OCI-LY7 (cell line): ENCODE measurements around the gene MOBP. TPM values are rescaled to one million over a fixed set of nuclear protein-coding genes. Genes with fewer than 3 reads are reported as not detected.

ENCODE experiments used
- BruUV-seq: library from RNA; stranded (reverse); fragments of 400-500 nt; replicated peaks from 2 replicates; lab custom pipeline; 2021; lab: Mats Ljungman, UMichigan
- CTCF ChIA-PET: fragments of 300-600 bp; sonication (Branson Sonifier 250); formaldehyde crosslinking; loops from one replicate; lab custom pipeline; 2022; ENCODE audit warnings: antibody characterized with exemption; ENCODE audit not compliant: unreplicated experiment; lab: Charles Lee
- POLR2A ChIA-PET: fragments of 300-600 bp; sonication (Branson Sonifier 250); formaldehyde crosslinking; loops from one replicate; lab custom pipeline; 2022; ENCODE audit warnings: antibody characterized with exemption; lab: Charles Lee
- DNase-seq: peaks from one replicate; pipeline ENCODE4 v3.0.0-alpha.2; 2015; ENCODE audit warnings: low spot score
- H2AFZ ChIP-seq: fragments of 200-600 bp; sonication (generic), shearing (Covaris generic); 2 replicates; pipeline ENCODE4 v1.6.1; 2014; ENCODE audit warnings: mild to moderate bottlenecking, antibody characterized with exemption, low read length, moderate library complexity
- H3K27ac ChIP-seq: fragments of 200-600 bp; sonication (generic); 2 replicates; pipeline ENCODE4 v1.5.1; 2014; ENCODE audit warnings: mixed run types, low read depth, mild to moderate bottlenecking, moderate library complexity, low read length, inconsistent platforms; ENCODE audit not compliant: poor library complexity, severe bottlenecking
- H3K36me3 ChIP-seq: fragments of 200-600 bp; sonication (generic); 2 replicates; pipeline ENCODE4 v1.6.1; 2014; ENCODE audit warnings: mild to moderate bottlenecking, antibody characterized with exemption, low read length, moderate library complexity, mixed read lengths; ENCODE audit not compliant: insufficient read depth
- H3K4me1 ChIP-seq: fragments of 200-600 bp; sonication (generic); 2 replicates; pipeline ENCODE4 v1.5.1; 2014; ENCODE audit warnings: mild to moderate bottlenecking, low read length; ENCODE audit not compliant: insufficient read depth, poor library complexity, severe bottlenecking
- H3K4me2 ChIP-seq: fragments of 200-600 bp; sonication (generic); 2 replicates; pipeline ENCODE4 v1.6.1; 2014; ENCODE audit warnings: mild to moderate bottlenecking, low read length
- H3K4me3 ChIP-seq: fragments of 200-600 bp; sonication (generic); 2 replicates; pipeline ENCODE4 v1.5.1; 2014; ENCODE audit warnings: mild to moderate bottlenecking, low read depth, low read length; ENCODE audit not compliant: poor library complexity, severe bottlenecking
- H3K79me2 ChIP-seq: fragments of 200-600 bp; sonication (generic); 2 replicates; pipeline ENCODE4 v1.6.1; 2016; ENCODE audit warnings: low read depth, mild to moderate bottlenecking, low read length, moderate library complexity, mixed read lengths; ENCODE audit not compliant: insufficient read depth
- H3K9me2 ChIP-seq: fragments of 200-600 bp; sonication (generic); 2 replicates; pipeline ENCODE4 v1.6.1; 2016; ENCODE audit warnings: mild to moderate bottlenecking, low read length, mixed read lengths; ENCODE audit not compliant: insufficient read depth
- H3K9me3 ChIP-seq: fragments of 200-600 bp; sonication (generic); 2 replicates; pipeline ENCODE4 v1.6.1; 2014; ENCODE audit warnings: mild to moderate bottlenecking, mixed run types, low read length, mixed read lengths
- H4K20me1 ChIP-seq: fragments of 200-600 bp; sonication (generic); 2 replicates; pipeline ENCODE4 v1.6.1; 2014; ENCODE audit warnings: mild to moderate bottlenecking, antibody characterized with exemption, low read length, moderate library complexity, mixed read lengths; ENCODE audit not compliant: insufficient read depth
- EZH2phosphoT487 ChIP-seq: fragments of 200-600 bp; sonication (generic); IDR thresholded peaks from 2 replicates; pipeline ENCODE4 v1.6.1; 2018; ENCODE audit warnings: low read depth, borderline replicate concordance, mild to moderate bottlenecking, mixed run types, antibody characterized with exemption, low read length, moderate library complexity, mixed read lengths
- intact Hi-C: fragments of 100-400 bp; cut with micrococcal nuclease; formaldehyde crosslinking; loops from one replicate; pipeline ENCODE4 v1.10.0; 2022; ENCODE audit not compliant: unreplicated experiment
- total RNA-seq, 2 experiments: library from RNA; depleted of rRNA in 1 of 2; stranded (reverse); fragments of >200 nt in 1 of 2; shearing (Covaris generic) in 1 of 2; gene quantifications; 2 replicates each; pipeline ENCODE4 v1.2.3, GENCODE V29; 2014 to 2022
- TF ChIP-seq, protein P1 (sequence below): fragments of 200-600 bp; sonication (generic); conservative IDR thresholded peaks from 2 replicates; pipeline ENCODE4 v1.5.1; 2014; ENCODE audit warnings: mild to moderate bottlenecking, antibody characterized with exemption, low read length, moderate library complexity, mixed read lengths

MOBP gene
- total RNA-seq, 2 experiments from 2014 or later: not detected

DNA sequence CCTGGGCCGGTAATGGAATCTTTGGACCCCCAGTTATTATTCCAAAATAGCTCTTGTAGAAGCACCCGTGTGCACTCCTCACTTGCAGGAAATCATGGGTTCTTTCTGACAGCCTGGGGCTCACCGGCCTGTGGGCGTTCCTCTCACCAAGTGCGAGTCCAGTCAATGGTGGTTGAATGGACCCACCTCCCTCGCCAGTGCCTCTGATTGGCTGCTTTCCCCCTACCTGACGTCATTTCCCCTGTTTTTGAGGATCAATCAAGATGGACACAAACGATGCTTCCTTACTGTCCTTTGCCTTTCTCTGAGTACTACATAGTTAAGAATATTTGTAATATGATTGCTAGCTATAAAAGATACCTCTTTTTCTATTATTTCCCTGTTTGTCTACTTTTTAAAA lies 18.1 kb downstream of the MOBP start:
- no peak for DNase-seq
- H3K79me2 ChIP-seq: no peaks in the 10 kb centered on the region
- no peak overlapping the region for H2AFZ ChIP-seq
- no peaks in the 10 kb centered on the region for H4K20me1 ChIP-seq
- no peaks in the 10 kb centered on the region for H3K4me1 ChIP-seq
- no TSS peak for BruUV-seq
- no peak overlapping the region for H3K4me3 ChIP-seq
- ChIA-PET CTCF (no interaction called here), POLR2A (interaction anchor here (1.0 kb wide), 2 partner anchors 8 to 24 kb away, joined by 3 to 4 read pairs; no protein-coding TSS in a partner anchor)
- H3K4me2 ChIP-seq: no peak overlapping the region
- H3K9me2 ChIP-seq: no peaks in the 10 kb centered on the region
- H3K36me3 ChIP-seq: no peaks in the 10 kb centered on the region
- H3K27ac ChIP-seq: no peak overlapping the region
- intact Hi-C loops: no loop called here
- no peak for TF ChIP-seq EZH2phosphoT487
- TF ChIP-seq, protein P1, sequence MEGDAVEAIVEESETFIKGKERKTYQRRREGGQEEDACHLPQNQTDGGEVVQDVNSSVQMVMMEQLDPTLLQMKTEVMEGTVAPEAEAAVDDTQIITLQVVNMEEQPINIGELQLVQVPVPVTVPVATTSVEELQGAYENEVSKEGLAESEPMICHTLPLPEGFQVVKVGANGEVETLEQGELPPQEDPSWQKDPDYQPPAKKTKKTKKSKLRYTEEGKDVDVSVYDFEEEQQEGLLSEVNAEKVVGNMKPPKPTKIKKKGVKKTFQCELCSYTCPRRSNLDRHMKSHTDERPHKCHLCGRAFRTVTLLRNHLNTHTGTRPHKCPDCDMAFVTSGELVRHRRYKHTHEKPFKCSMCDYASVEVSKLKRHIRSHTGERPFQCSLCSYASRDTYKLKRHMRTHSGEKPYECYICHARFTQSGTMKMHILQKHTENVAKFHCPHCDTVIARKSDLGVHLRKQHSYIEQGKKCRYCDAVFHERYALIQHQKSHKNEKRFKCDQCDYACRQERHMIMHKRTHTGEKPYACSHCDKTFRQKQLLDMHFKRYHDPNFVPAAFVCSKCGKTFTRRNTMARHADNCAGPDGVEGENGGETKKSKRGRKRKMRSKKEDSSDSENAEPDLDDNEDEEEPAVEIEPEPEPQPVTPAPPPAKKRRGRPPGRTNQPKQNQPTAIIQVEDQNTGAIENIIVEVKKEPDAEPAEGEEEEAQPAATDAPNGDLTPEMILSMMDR: no peak
- no peaks in the 10 kb centered on the region for H3K9me3 ChIP-seq

DNA sequence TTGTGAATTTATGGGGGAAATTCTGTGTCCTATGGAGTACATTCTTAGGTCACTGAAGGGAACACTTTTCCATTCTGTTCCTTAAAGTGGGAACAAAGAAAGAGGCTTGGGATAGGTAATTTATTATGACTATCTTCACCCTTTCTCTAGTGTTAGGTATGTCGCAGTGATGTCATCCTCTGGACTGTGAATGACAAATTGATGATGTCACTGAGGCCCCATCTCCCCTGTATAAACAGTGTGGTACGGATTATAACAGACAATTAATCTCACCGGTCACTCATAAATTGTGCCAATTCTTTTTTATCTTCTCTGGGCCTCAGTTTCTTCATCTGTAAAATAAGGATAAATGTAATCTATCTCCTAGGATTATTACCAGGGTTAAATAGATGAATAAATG lies 23.5 kb downstream of the MOBP start:
- CTCF ChIA-PET: no interaction called here
- Histone ChIP-seq H3K4me3 (no peak overlapping the region), H3K4me1 (no peaks in the 10 kb centered on the region), H3K9me2 (no peaks in the 10 kb centered on the region), H4K20me1 (no peaks in the 10 kb centered on the region), H3K27ac (no peak overlapping the region), H3K79me2 (no peaks in the 10 kb centered on the region), H2AFZ (no peak overlapping the region), H3K36me3 (no peaks in the 10 kb centered on the region), H3K9me3 (no peaks in the 10 kb centered on the region), H3K4me2 (no peak overlapping the region)
- no peak for DNase-seq
- intact Hi-C loops: no loop called here
- POLR2A ChIA-PET: interaction anchor here (1.2 kb wide), 1 partner anchor 30 kb away, joined by 3 read pairs; no protein-coding TSS in a partner anchor
- TF ChIP-seq EZH2phosphoT487: no peak
- TF ChIP-seq, protein P1: no peak
- no TSS peak for BruUV-seq

DNA sequence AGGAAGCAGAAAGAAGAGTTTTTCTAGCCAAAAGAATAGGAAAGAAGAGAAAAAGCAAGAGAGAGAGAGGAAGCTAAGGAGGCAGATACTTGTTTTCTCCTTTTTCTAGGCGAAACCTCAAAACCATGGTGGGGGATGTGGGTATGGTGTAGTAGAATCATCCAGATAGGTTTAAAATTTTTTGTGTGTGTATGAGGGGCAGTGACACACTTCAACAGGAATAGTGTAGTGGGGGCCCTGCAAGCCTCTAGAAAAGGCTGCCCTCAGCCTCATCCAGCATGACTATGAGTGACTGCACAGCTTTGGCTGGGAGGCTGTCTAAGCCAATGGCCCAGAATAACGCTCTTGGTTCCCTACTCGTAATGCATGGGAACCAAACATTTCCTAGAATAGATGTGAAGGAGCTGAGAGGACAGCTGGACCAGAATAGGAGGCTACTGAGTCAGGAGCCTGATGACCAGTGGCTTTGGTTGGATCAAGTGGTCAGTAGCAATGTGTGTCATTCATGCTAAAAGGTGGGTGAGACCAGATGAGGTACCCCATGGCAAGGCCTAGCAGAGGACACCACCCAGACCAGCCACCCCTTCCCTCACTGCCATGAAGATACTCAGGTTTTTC lies 24.4 kb downstream of the MOBP start:
- Histone ChIP-seq H3K4me2 (no peak overlapping the region), H3K27ac (no peak overlapping the region), H3K36me3 (no peaks in the 10 kb centered on the region), H3K79me2 (no peaks in the 10 kb centered on the region), H3K9me3 (no peaks in the 10 kb centered on the region), H3K9me2 (no peaks in the 10 kb centered on the region), H3K4me1 (no peaks in the 10 kb centered on the region), H3K4me3 (no peak overlapping the region), H2AFZ (no peak overlapping the region), H4K20me1 (no peaks in the 10 kb centered on the region)
- intact Hi-C loops: no loop called here
- CTCF ChIA-PET: no interaction called here
- DNase-seq: no peak
- POLR2A ChIA-PET: interaction anchor here (1.1 to 1.2 kb wide), 2 partner anchors 14 to 31 kb away, joined by 3 to 4 read pairs; no protein-coding TSS in a partner anchor
- no peak for TF ChIP-seq EZH2phosphoT487
- TF ChIP-seq, protein P1: no peak
- BruUV-seq: no TSS peak
